NB4 (cell line): Measurements from ENCODE around the gene ARHGAP25.

Experiments used
- POLR2A ChIP-seq: IDR thresholded peaks from 2 replicates; pipeline ENCODE4 v1.6.1; 2011; ENCODE audit warnings: mild to moderate bottlenecking; ENCODE audit not compliant: insufficient read length; ENCODE audit errors: extremely low read depth
- TF ChIP-seq, protein P1 (sequence below): IDR thresholded peaks from one replicate; pipeline ENCODE4 v1.5.1; 2012; ENCODE audit warnings: low read depth, low read length
- TF ChIP-seq, protein P2 (sequence below): IDR thresholded peaks from 2 replicates; pipeline ENCODE4 v1.6.1; 2011; ENCODE audit warnings: low read depth, low read length

- TF ChIP-seq POLR2A, result no peak
- TF ChIP-seq, protein P1, sequence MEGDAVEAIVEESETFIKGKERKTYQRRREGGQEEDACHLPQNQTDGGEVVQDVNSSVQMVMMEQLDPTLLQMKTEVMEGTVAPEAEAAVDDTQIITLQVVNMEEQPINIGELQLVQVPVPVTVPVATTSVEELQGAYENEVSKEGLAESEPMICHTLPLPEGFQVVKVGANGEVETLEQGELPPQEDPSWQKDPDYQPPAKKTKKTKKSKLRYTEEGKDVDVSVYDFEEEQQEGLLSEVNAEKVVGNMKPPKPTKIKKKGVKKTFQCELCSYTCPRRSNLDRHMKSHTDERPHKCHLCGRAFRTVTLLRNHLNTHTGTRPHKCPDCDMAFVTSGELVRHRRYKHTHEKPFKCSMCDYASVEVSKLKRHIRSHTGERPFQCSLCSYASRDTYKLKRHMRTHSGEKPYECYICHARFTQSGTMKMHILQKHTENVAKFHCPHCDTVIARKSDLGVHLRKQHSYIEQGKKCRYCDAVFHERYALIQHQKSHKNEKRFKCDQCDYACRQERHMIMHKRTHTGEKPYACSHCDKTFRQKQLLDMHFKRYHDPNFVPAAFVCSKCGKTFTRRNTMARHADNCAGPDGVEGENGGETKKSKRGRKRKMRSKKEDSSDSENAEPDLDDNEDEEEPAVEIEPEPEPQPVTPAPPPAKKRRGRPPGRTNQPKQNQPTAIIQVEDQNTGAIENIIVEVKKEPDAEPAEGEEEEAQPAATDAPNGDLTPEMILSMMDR, result no peak
- TF ChIP-seq, protein P2, sequence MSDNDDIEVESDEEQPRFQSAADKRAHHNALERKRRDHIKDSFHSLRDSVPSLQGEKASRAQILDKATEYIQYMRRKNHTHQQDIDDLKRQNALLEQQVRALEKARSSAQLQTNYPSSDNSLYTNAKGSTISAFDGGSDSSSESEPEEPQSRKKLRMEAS, result no peak
Measured at GRCh38 chr2:68727683-68728375, 6.8 kb upstream of the ARHGAP25 start.
